ENCODE measurements around the gene SLC49A4. TPM values are rescaled to one million over a fixed set of nuclear protein-coding genes. Genes with fewer than 3 reads are reported as not detected.

SLC49A4 gene
- total and polyA plus RNA-seq, 2 of the 8 experiments (the other 6 are each of a cell fraction or from before 2014, with no cell fraction given) = 9.5 to 10.2 TPM

GRCh38 chr3:122907471-122907870, 112.6 kb downstream of the SLC49A4 start:
- no peak overlapping the region for H2BK20ac ChIP-seq (ENCODE audit: low read length)
- H4K91ac ChIP-seq (replicated peaks; ENCODE audit: insufficient read length, low read length) = no peak overlapping the region
- H3K18ac ChIP-seq (ENCODE audit: extremely low read depth, low read length) = no peak overlapping the region
- no peak overlapping the region for H4K8ac ChIP-seq (ENCODE audit: extremely low read depth, insufficient read depth, low read length)
- H2AK5ac ChIP-seq (ENCODE audit: low read depth, low read length) = no peak overlapping the region
- H3K4me1 ChIP-seq (replicated peaks in 1 of 4; ENCODE audit: control insufficient read depth in 3 of 4, insufficient read depth in 4 of 4, low read length in 3 of 4) = no peaks in the 10 kb centered on the region; a peak in 1 of 7 replicates
- no peaks in the 10 kb centered on the region for H3K79me2 ChIP-seq (ENCODE audit: control insufficient read depth in 1 of 2, insufficient read depth in 2 of 2, low read length in 2 of 2)
- H3K4me2 ChIP-seq (ENCODE audit: insufficient read depth in 1 of 2, low read depth in 2 of 2, low read length in 2 of 2) = no peak overlapping the region
- no peak overlapping the region for H2BK15ac ChIP-seq (ENCODE audit: low read length)
- POLR2A ChIA-PET (ENCODE audit: partially characterized antibody) = interaction anchor here (1.2 to 1.4 kb wide), 2 partner anchors 8 to 15 kb away, joined by 4 to 5 read pairs; no protein-coding TSS in a partner anchor
- H4K20me1 ChIP-seq (replicated peaks in 1 of 2; ENCODE audit: control insufficient read depth in 1 of 2, insufficient read depth in 2 of 2, low read length in 2 of 2) = no peaks in the 10 kb centered on the region
- DNase-seq (ENCODE audit: low read depth in 1 of 2, low spot score in 2 of 2) (peak in 1 of 2 experiments; percentile 26), FAIRE-seq (no peak)
- no peak overlapping the region for H2BK120ac ChIP-seq (replicated peaks; ENCODE audit: low read depth, low read length)
- no peak overlapping the region for H3K9ac ChIP-seq (replicated peaks in 1 of 4; ENCODE audit: extremely low read depth in 1 of 4, low read depth in 3 of 4, low read length in 3 of 4)
- CTCF ChIA-PET (ENCODE audit: partially characterized antibody) = interaction anchor here (0.6 to 2.1 kb wide), 4 partner anchors 10 to 124 kb away, joined by 3 to 8 read pairs (median 4); no protein-coding TSS in a partner anchor
- H3K14ac ChIP-seq (ENCODE audit: insufficient read length) = no peak overlapping the region
- no peak overlapping the region for H3K4me3 ChIP-seq (ENCODE audit: extremely low read depth in 1 of 4, insufficient read depth in 2 of 4, low read depth in 3 of 4, low read length in 4 of 4)
- no peak overlapping the region for H4K5ac ChIP-seq (ENCODE audit: insufficient read length, low read depth, low read length)
- H3K27me3 ChIP-seq (replicated peaks in 1 of 4; ENCODE audit: control insufficient read depth in 3 of 4, extremely low read depth in 1 of 4, insufficient read depth in 3 of 4, low read length in 3 of 4) = no peaks in the 10 kb centered on the region
- no peak overlapping the region for H3K56ac ChIP-seq (replicated peaks; ENCODE audit: insufficient read length, low read depth, low read length)
- H2BK12ac ChIP-seq (ENCODE audit: low read depth, low read length) = no peak overlapping the region
- no peaks in the 10 kb centered on the region for H3K79me1 ChIP-seq (ENCODE audit: low read depth, low read length)
- 95% methylated on average over 4 of the region's 4 CpGs; no CpG with 5 or more reads in 1 of the 2 experiments for WGBS, 2 experiments (ENCODE audit: extremely low coverage in 1 of 2, insufficient coverage in 1 of 2, insufficient read length in 1 of 2, insufficient replicate concordance in 2 of 2, low coverage in 1 of 2, low lambda C conversion rate in 2 of 2, missing lambda C conversion rate in 1 of 2)
- H3K23me2 ChIP-seq (ENCODE audit: low read depth, low read length) = no peaks in the 10 kb centered on the region
- no peak overlapping the region for H3K23ac ChIP-seq (ENCODE audit: insufficient read length)
- H2BK5ac ChIP-seq (ENCODE audit: low read depth, low read length) = no peak overlapping the region
- no peak overlapping the region for H2AFZ ChIP-seq (ENCODE audit: low read length)
- H3K36me3 ChIP-seq (ENCODE audit: control insufficient read depth in 2 of 4, insufficient read depth in 4 of 4, low read length in 3 of 4) = peaks cover 0 to 9% (median 2%) of the 10 kb centered on the region in 4 experiments; a peak in 4 of 8 replicates
- no peaks in the 10 kb centered on the region for H3K9me3 ChIP-seq (ENCODE audit: insufficient read depth in 2 of 2, low read depth in 1 of 2, low read length in 1 of 2)
- no peak overlapping the region for H3K4ac ChIP-seq (replicated peaks; ENCODE audit: insufficient read length, low read depth, low read length)
- H3K27ac ChIP-seq (ENCODE audit: low read depth, low read length) = no peak overlapping the region
- TF ChIP-seq JUN (IDR thresholded peaks at IDR 0.05; ENCODE audit: low read depth, low read length) = no peak
- TF ChIP-seq E2F6 (IDR thresholded peaks at IDR 0.05) = no peak
- TF ChIP-seq, protein P1, sequence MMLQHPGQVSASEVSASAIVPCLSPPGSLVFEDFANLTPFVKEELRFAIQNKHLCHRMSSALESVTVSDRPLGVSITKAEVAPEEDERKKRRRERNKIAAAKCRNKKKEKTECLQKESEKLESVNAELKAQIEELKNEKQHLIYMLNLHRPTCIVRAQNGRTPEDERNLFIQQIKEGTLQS (IDR thresholded peaks at IDR 0.05; ENCODE audit: insufficient read depth, low read depth, low read length) = no peak
- no peak for TF ChIP-seq ASH2L (IDR thresholded peaks at IDR 0.05; ENCODE audit: low read length)
- no peak for TF ChIP-seq SAP30 (IDR thresholded peaks at IDR 0.05; ENCODE audit: insufficient read depth, insufficient replicate concordance, low read length)
- no peak for TF ChIP-seq SUZ12 (IDR thresholded peaks at IDR 0.05; ENCODE audit: low read length)
- TF ChIP-seq, protein P2, sequence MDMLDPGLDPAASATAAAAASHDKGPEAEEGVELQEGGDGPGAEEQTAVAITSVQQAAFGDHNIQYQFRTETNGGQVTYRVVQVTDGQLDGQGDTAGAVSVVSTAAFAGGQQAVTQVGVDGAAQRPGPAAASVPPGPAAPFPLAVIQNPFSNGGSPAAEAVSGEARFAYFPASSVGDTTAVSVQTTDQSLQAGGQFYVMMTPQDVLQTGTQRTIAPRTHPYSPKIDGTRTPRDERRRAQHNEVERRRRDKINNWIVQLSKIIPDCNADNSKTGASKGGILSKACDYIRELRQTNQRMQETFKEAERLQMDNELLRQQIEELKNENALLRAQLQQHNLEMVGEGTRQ (IDR thresholded peaks at IDR 0.05; ENCODE audit: low read length) = no peak
- TF ChIP-seq SP4 (IDR thresholded peaks at IDR 0.05; ENCODE audit: low read length) = no peak
- no peak for TF ChIP-seq BCL11A (IDR thresholded peaks at IDR 0.05; ENCODE audit: low read depth in 2 of 2, low read length in 2 of 2)
- TF ChIP-seq RXRA (IDR thresholded peaks at IDR 0.05; ENCODE audit: insufficient read depth, low read depth, low read length) = no peak
- no peak for TF ChIP-seq SIN3A (conservative IDR thresholded peaks at IDR 0.05 in 1 of 2, IDR thresholded peaks at IDR 0.05 in 1 of 2; ENCODE audit: low read depth in 1 of 2, low read length in 2 of 2)

Measured in H1 (cell line).